Measurements from ENCODE around the gene FAM111B. TPM values are rescaled to one million over a fixed set of nuclear protein-coding genes. Genes with fewer than 3 reads are reported as not detected.
"Not testable (repeated sequence)": the region's sequence is repeated elsewhere in the genome, so short reads cannot be mapped to it uniquely, and the experiment has no call there.

Gene FAM111B
- total RNA-seq, 1 experiment from 2014 or later, result 13.3 TPM

DNA sequence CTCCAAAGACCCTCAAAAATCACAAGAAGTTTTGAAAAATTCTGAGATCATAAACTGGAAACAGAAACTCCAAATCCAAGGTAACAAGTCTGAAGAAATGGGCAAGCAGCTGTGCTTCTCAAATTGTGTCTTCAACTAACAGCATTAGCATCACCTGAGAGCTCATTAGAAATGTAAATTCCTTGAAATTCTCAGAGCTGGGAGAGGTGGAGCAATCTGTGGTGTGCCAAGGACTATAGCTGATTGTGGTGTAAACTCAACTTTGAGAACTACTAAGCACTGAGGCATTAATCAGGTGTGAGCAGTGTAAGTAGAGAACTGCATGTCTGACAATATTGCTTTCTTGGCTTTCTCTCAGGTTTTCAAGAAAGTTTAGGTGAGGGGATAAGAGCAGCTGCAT lies 13.5 kb upstream of the FAM111B start:
- not testable (repeated sequence) for H3K27me3 ChIP-seq, H3K36me3 ChIP-seq, DNase-seq, H3K4me3 ChIP-seq, H3K9me3 ChIP-seq

DNA sequence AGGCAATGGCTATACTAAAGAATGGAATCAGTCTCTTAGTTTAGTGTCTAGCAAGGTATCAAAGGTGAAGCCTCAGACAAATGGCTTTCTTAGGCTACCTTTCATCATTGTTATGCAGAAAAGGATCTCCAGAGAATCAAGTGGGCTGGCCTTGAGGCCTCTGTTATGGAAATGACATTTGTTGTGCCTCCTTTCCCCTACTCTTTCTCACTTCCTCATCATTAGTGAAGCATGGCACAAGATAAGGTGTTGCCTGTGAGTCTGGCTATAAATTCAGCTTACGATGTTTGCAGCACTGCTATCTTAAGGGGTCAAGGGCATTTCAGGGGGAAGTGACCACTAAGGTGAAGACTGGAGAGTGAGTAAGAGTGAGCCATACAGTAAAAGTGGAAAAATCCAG lies 11.8 kb upstream of the FAM111B start:
- not testable (repeated sequence) for H3K27me3 ChIP-seq, H3K9me3 ChIP-seq, H3K36me3 ChIP-seq, H3K4me3 ChIP-seq, DNase-seq

- not testable (repeated sequence) for H3K36me3 ChIP-seq, H3K27me3 ChIP-seq, H3K9me3 ChIP-seq
These were observed 11.0 kb upstream of the FAM111B start for GRCh38 chr11:59095972-59096575.

DNA sequence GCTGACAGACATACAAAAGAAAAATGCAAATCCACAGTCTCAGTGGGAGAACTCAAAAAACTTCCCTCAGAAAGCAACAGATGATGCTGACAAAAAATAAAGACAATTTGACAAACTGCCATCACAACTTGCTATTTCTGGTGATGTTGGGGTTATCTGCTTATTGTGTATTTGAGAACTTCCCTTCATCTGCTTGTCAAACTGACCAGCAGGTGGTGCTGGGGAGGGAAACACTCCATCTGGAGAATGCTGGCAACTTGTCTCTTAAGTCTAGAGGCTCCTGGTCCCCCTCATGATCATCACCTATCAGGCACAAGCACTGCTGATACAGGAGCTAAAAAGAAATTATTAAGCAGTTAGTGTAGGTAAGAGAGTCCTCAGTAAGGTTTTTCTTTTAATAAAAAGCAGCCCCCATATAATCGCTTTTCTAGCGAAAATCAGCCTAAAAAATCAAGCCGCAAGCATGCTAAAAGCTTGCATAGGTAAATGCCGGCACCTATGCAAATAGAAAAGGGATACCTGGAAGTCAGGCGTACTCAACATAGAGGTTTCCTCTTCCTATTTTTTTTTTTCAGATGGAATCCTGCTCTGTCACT lies 9.8 kb upstream of the FAM111B start:
- no peak overlapping the region for H3K4me3 ChIP-seq
- H3K36me3 ChIP-seq, result no peaks in the 10 kb centered on the region
- no peaks in the 10 kb centered on the region for H3K27me3 ChIP-seq
- peak; percentile 34 for DNase-seq
- H3K9me3 ChIP-seq, result no peaks in the 10 kb centered on the region

More at GRCh38 chr11:59095972-59096575, 11.0 kb upstream of the FAM111B start:
- not testable (repeated sequence) for DNase-seq, H3K4me3 ChIP-seq

DNA sequence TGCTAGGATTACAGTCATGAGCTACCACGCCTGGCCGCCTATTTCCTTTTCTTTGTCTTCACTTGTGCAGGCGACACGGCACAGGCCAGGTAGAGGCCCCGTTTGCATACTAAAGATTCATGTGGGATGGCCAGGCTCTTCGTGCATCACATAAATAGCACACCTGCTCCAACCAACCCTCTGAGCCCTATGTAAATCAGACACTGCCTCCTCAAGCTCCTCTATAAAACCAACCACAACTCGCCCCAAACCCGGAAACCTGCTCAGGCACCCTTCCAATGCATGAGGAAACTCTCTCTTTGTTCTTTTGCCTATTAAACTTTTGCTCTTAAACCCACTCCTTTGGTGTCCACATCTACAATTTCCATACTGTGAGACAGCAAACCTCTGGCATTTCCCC lies 9.1 kb upstream of the FAM111B start:
- not testable (repeated sequence) for H3K27me3 ChIP-seq, H3K4me3 ChIP-seq, H3K9me3 ChIP-seq, DNase-seq, H3K36me3 ChIP-seq

DNA sequence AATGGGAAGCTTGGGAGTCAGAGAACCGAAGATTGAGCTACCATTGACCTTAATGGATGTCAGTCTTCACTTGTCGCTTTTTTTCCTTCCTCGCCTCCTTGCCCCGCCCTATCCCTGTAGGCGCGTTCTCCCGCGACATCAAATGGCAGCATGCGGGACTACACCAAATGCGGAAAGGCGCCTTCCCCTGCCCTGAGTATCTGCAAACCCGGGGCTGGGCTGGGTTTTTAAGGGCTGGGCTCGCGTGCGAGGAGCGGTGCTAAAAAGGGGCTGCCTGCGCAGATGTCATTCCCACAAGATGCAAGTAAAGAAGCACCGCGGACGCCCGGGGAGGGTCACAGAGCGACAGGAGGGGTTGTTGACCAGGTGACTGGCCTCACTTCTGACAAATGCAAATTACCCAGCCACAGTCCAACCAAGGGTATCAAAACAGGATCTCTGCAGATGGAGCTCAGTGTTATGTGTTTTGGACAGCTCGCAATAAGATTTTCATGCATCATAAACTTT lies 4.7 kb upstream of the FAM111B start:
- peak; percentile 51 for DNase-seq
- Histone ChIP-seq H3K4me3 (no peak overlapping the region), H3K27me3 (no peaks in the 10 kb centered on the region), H3K9me3 (no peaks in the 10 kb centered on the region), H3K36me3 (no peaks in the 10 kb centered on the region)

- H3K27me3 ChIP-seq, H3K9me3 ChIP-seq, DNase-seq: not testable (repeated sequence)
- Histone ChIP-seq H3K36me3 (peaks cover 32% of the 10 kb centered on the region), H3K4me3 (peak overlapping the region; percentile 64)
These were observed 684 bp downstream of the FAM111B start for GRCh38 chr11:59107721-59108120.

DNA sequence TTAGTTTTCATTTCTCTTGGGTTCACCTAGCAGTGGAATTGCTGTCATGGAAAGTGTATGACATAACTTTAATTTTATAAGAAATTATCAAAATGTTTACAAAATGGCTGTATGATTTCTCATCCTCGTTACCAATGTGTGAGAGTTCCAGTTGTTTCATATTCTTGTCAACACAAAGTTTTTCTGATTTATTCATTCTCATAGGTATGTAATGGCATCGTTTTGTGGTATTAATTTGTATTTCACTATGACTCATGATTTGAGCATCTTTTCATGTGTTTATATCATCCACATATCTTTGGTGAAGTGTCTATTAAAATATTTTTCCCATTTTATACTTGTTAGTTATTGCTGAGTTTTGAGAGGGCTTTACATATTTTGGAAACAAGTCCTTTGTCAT lies 5.5 kb downstream of the FAM111B start:
- no peaks in the 10 kb centered on the region for H3K27me3 ChIP-seq
- DNase-seq, result no peak
- H3K9me3 ChIP-seq, result peaks cover 2% of the 10 kb centered on the region
- H3K36me3 ChIP-seq, result peaks cover 75% of the 10 kb centered on the region
- H3K4me3 ChIP-seq, result no peak overlapping the region

DNA sequence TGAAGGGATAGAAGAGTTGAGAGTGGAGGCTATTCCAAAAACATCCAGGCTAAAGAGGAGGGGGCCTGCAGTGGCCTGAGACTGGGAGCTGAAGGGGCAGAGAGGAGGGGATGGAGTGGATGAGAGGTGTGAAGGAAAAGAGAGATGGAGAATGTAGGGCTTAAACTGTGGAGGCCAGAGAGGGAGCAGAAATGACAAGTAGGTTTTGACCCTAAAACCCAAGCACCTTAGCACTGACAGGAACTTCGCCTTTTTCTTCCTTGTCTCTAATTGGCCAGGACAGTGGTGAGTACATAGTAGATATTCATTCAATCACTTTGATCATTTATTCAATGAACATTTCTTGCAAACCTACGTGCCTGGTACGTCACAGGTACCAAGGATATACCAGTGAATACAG lies 7.3 kb downstream of the FAM111B start:
- Histone ChIP-seq H3K4me3 (no peak overlapping the region), H3K9me3 (peaks cover 14% of the 10 kb centered on the region), H3K27me3 (no peaks in the 10 kb centered on the region), H3K36me3 (peaks cover 91% of the 10 kb centered on the region)
- no peak for DNase-seq

- no peak overlapping the region for H3K4me3 ChIP-seq
- no peak for DNase-seq
- peaks cover 93% of the 10 kb centered on the region for H3K36me3 ChIP-seq
- H3K27me3 ChIP-seq, result no peaks in the 10 kb centered on the region
- H3K9me3 ChIP-seq, result peaks cover 14% of the 10 kb centered on the region
These were observed 8.5 kb downstream of the FAM111B start for GRCh38 chr11:59115553-59115952.

DNA sequence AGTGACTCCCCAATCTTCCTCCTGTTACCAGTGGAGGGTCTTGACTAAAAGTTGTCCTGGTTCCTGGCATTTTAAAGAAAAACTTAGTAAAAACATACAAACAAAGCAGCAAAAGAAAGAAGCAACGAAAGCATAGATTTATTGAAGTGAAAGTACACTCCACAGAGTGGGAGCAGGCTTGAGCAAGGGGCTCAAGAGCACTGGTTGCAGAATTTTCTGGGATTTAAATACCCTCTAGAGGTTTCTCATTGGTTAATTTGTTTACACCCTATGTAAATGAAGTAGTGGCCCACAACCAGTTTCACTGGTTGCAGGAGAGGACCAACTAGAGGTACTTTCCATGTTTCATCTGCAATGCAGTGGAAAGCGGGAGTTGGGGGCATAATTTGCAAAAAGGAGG lies 10.7 kb downstream of the FAM111B start:
- Histone ChIP-seq H3K36me3 (peaks cover 90% of the 10 kb centered on the region), H3K9me3 (peaks cover 16% of the 10 kb centered on the region), H3K27me3 (no peaks in the 10 kb centered on the region), H3K4me3 (no peak overlapping the region)
- DNase-seq, result no peak

DNA sequence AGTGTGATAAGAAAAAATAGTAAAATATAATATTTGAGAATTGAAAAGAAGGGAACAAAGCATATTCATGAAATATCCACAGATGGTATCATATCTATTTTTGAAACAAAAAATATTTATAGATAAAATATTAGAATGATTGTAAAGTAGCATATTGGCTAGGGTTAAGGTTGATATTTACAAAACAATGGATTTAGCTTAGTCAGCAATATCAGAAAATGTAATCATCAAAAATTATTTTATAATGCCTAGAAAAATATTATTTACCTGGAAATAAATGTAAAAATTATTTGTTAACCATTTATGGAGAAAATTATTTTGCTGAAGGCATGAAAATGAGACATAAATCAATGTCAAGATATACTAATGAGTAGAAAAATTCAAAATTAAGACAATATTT lies 12.8 kb downstream of the FAM111B start:
- Histone ChIP-seq H3K9me3 (peaks cover 16% of the 10 kb centered on the region), H3K36me3 (peaks cover 91% of the 10 kb centered on the region), H3K27me3 (no peaks in the 10 kb centered on the region), H3K4me3 (no peak overlapping the region)
- no peak for DNase-seq

DNA sequence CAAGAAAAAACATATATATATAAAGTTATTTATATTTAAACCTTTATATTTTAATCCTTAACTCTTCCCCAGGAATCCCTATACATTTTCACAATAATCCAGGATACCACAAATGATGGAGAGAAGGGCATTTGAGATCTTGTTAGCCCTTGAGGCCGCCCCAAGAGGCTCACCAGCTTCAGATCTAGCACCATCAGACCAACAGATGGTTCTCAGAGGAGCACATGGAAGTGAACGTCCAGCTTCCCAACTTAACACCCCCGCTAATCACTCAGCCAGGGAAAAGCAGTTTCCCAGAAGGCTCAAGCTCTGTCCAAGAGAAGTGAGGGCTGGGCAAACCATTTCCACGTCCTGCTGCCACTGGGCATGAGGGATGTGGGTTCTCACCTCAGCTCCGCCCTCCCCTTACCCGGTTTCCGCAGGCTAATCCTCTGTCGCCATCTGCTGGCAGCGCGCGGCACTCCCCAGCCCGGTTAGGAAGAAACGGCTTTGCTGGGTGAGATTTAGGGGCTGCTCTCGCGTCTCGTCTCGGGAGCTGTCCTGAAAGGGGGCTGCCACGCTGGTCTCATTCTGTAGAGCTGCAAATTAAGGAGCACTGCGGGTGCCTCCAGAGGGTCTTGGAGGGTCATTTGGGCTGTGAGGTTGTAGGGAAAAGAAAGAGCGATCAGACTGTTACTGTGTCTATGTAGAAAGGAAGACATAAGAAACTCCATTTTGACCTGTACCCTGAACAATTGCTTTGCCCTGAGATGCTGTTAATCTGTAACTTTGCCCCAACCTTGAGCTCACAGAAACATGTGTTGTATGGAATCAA lies 28.8 kb downstream of the FAM111B start:
- Histone ChIP-seq H3K9me3 (peaks cover 14% of the 10 kb centered on the region), H3K27me3 (no peaks in the 10 kb centered on the region), H3K36me3 (peaks cover 37% of the 10 kb centered on the region), H3K4me3 (no peak overlapping the region)
- DNase-seq, result peak; percentile 64

DNA sequence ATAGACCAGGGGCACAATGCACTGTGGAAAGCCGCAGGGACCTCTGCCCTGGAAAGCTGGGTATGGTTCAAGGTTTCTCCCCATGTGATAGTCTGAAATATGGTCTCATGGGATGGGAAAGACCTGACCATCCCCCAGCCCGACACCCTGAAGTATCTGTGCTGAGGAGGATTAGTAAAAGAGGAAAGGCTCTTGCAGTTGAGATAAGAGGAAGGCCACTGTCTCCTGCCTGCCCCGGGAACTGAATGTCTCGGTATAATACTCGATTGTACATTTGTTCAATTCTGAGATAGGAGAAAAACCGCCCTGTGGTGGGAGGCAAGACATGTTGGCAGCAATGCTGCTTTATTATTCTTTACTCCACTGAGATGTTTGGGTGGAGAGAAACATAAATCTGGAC lies 29.5 kb downstream of the FAM111B start:
- DNase-seq, H3K4me3 ChIP-seq, H3K27me3 ChIP-seq: not testable (repeated sequence)
- Histone ChIP-seq H3K36me3 (peaks cover 35% of the 10 kb centered on the region), H3K9me3 (peaks cover 12% of the 10 kb centered on the region)

GRCh38 chr11:59137190-59137589 lies 30.2 kb downstream of the FAM111B start:
- Histone ChIP-seq H3K36me3 (peaks cover 29% of the 10 kb centered on the region), H3K4me3 (no peak overlapping the region), H3K27me3 (no peaks in the 10 kb centered on the region), H3K9me3 (peaks cover 8% of the 10 kb centered on the region)
- no peak for DNase-seq

- H3K27me3 ChIP-seq, result no peaks in the 10 kb centered on the region
- DNase-seq, result peak; percentile 59
- H3K9me3 ChIP-seq, result no peaks in the 10 kb centered on the region
- H3K4me3 ChIP-seq, result no peak overlapping the region
- peaks cover 14% of the 10 kb centered on the region for H3K36me3 ChIP-seq
These were observed 31.6 kb downstream of the FAM111B start for GRCh38 chr11:59138643-59139042.

DNA sequence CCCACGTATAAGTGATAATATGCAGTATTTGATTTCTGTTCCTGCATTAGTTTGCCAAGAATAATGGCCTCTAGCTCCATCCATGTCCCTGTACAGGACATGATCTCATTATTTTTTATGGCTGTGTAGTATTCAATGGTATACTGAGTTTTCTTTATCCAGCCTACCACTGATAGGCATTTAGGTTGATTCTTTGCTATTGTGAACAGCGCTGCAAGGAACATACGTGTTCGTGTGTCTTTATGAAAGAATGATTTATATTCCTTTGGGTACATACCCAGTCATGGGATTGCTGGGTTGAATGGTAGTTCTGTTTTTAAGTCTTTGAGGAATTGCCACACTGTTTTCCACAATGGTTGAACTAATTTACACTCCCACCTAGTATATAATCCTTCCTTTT lies 34.2 kb downstream of the FAM111B start:
- Histone ChIP-seq H3K4me3 (no peak overlapping the region), H3K27me3 (no peaks in the 10 kb centered on the region), H3K9me3 (no peaks in the 10 kb centered on the region), H3K36me3 (peaks cover 12% of the 10 kb centered on the region)
- no peak for DNase-seq

All from MG63 (cell line).